Thoracic aorta (tissue), 2 donors: Measurements from ENCODE around the gene RFC2. TPM values are rescaled to one million over a fixed set of nuclear protein-coding genes. Genes with fewer than 3 reads are reported as not detected.

ENCODE experiments used
- ATAC-seq: fragments of 150-250 bp; one replicate; pipeline ENCODE4 v1.8.0; 2017; ENCODE audit warnings: low read depth; ENCODE audit not compliant: insufficient number of reproducible peaks, low FRiP score
- DNase-seq: peaks from one replicate; pipeline ENCODE4 v3.0.0-alpha.2; 2020; ENCODE audit warnings: low spot score
- H3K27ac ChIP-seq, 2 donors: fragments of 200-600 bp; sonication (generic); 1 replicate in 1 of 2; 2 replicates in 1 of 2; pipeline ENCODE4 v1.5.1; 2016; ENCODE audit warnings: mild to moderate bottlenecking in 2 of 2, moderate library complexity in 2 of 2
- H3K27me3 ChIP-seq: fragments of 200-600 bp; sonication (generic); replicated peaks from 2 replicates; pipeline ENCODE4 v1.6.0; 2016; ENCODE audit warnings: mild to moderate bottlenecking; ENCODE audit not compliant: insufficient read depth
- H3K36me3 ChIP-seq: fragments of 200-600 bp; sonication (generic); one replicate; pipeline ENCODE4 v1.5.1; 2016
- H3K4me1 ChIP-seq, 2 donors: fragments of 200-600 bp; sonication (generic); 1 replicate in 1 of 2; 2 replicates in 1 of 2; pipeline versions ENCODE4 v1.5.1 to v1.6.0; 2016; ENCODE audit warnings: low read depth in 2 of 2, mild to moderate bottlenecking in 1 of 2; ENCODE audit not compliant: control insufficient read depth in 1 of 2
- H3K4me3 ChIP-seq: fragments of 200-600 bp; sonication (generic); 2 replicates; pipeline ENCODE4 v1.5.1; 2016; ENCODE audit warnings: mild to moderate bottlenecking
- H3K9me3 ChIP-seq: fragments of 200-600 bp; sonication (generic); 2 replicates; pipeline ENCODE4 v1.5.1; 2016
- CTCF ChIP-seq: fragments of 200-600 bp; sonication (generic); IDR thresholded peaks from one replicate; pipeline ENCODE4 v1.5.1; 2019; ENCODE audit warnings: antibody characterized with exemption
- total RNA-seq, 2 donors: library from RNA; depleted of rRNA; stranded (reverse); fragments of >200 nt; gene quantifications; one replicate each; pipeline versions ENCODE4 v1.1.0 to v1.2.3, GENCODE V29; 2016

RFC2 gene
- total RNA-seq, 2 donors from 2014 or later: 9.5 to 15.2 TPM

- H3K4me1 ChIP-seq: no peaks in the 10 kb centered on the region
- H3K9me3 ChIP-seq: no peaks in the 10 kb centered on the region
- no peak for ATAC-seq
- H3K27me3 ChIP-seq: no peaks in the 10 kb centered on the region
- DNase-seq: no peak
- no peak overlapping the region for H3K4me3 ChIP-seq
- no peak overlapping the region for H3K27ac ChIP-seq
- H3K36me3 ChIP-seq: no peaks in the 10 kb centered on the region
- no peak for TF ChIP-seq CTCF
These were observed 34.8 kb downstream of the RFC2 start for GRCh38 chr7:74219416-74219815.

GRCh38 chr7:74218343-74218698 is 35.9 kb downstream of the RFC2 start:
- Histone ChIP-seq H3K27me3 (no peaks in the 10 kb centered on the region), H3K4me1 (no peaks in the 10 kb centered on the region), H3K4me3 (no peak overlapping the region), H3K9me3 (no peaks in the 10 kb centered on the region), H3K36me3 (no peaks in the 10 kb centered on the region), H3K27ac (no peak overlapping the region)
- ATAC-seq (no peak), DNase-seq (no peak)
- TF ChIP-seq CTCF: no peak

- ATAC-seq (no peak), DNase-seq (no peak)
- no peaks in the 10 kb centered on the region for H3K36me3 ChIP-seq
- no peak for TF ChIP-seq CTCF
- no peak overlapping the region for H3K27ac ChIP-seq
- no peaks in the 10 kb centered on the region for H3K9me3 ChIP-seq
- H3K4me3 ChIP-seq: no peak overlapping the region
- H3K4me1 ChIP-seq: no peaks in the 10 kb centered on the region
- H3K27me3 ChIP-seq: no peaks in the 10 kb centered on the region
These were observed 36.5 kb downstream of the RFC2 start for GRCh38 chr7:74217455-74218342.

- DNase-seq (no peak), ATAC-seq (no peak)
- no peaks in the 10 kb centered on the region for H3K9me3 ChIP-seq
- no peaks in the 10 kb centered on the region for H3K27me3 ChIP-seq
- H3K27ac ChIP-seq: no peak overlapping the region
- no peak for TF ChIP-seq CTCF
- H3K36me3 ChIP-seq: no peaks in the 10 kb centered on the region
- H3K4me3 ChIP-seq: no peak overlapping the region
- H3K4me1 ChIP-seq: no peaks in the 10 kb centered on the region
These were observed 37.8 kb downstream of the RFC2 start for GRCh38 chr7:74216361-74216761.

GRCh38 chr7:74215921-74216320 is 38.3 kb downstream of the RFC2 start:
- ATAC-seq (no peak), DNase-seq (no peak)
- no peak for TF ChIP-seq CTCF
- H3K4me3 ChIP-seq: no peak overlapping the region
- peaks cover 0 to 3% of the 10 kb centered on the region in 2 donors for H3K4me1 ChIP-seq
- no peak overlapping the region for H3K27ac ChIP-seq
- no peaks in the 10 kb centered on the region for H3K36me3 ChIP-seq
- no peaks in the 10 kb centered on the region for H3K9me3 ChIP-seq
- H3K27me3 ChIP-seq: no peaks in the 10 kb centered on the region
